GM18502 (cell line): ENCODE measurements around the gene MICAL3.

ENCODE experiments used
- ATAC-seq: cut with Tn5 transposase; IDR thresholded peaks from one replicate; pipeline ENCODE4 v1.9.1; 2021; ENCODE audit warnings: mild to moderate bottlenecking; ENCODE audit not compliant: unreplicated experiment, poor library complexity

The MICAL3 gene

DNA sequence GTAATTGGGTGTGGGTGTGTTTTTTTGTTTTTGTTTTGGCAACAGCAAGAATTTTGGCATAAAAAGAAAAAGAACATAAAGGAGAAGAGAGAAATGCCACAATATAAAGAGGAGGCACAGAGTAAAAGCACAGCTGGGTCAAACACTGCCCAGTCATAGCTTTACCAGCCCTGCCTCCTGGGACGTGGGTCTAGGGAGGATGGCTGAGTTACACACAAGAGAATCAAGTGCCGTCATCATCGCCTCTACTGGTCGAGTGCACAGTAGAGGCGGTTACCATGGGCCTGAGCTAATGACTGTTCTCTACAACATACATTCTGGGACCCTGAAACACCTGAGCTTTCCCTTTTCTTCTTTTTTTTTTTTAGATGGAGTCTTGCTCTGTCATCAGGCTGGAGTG, 162.5 kb downstream of the MICAL3 start:
- ATAC-seq: no peak

DNA sequence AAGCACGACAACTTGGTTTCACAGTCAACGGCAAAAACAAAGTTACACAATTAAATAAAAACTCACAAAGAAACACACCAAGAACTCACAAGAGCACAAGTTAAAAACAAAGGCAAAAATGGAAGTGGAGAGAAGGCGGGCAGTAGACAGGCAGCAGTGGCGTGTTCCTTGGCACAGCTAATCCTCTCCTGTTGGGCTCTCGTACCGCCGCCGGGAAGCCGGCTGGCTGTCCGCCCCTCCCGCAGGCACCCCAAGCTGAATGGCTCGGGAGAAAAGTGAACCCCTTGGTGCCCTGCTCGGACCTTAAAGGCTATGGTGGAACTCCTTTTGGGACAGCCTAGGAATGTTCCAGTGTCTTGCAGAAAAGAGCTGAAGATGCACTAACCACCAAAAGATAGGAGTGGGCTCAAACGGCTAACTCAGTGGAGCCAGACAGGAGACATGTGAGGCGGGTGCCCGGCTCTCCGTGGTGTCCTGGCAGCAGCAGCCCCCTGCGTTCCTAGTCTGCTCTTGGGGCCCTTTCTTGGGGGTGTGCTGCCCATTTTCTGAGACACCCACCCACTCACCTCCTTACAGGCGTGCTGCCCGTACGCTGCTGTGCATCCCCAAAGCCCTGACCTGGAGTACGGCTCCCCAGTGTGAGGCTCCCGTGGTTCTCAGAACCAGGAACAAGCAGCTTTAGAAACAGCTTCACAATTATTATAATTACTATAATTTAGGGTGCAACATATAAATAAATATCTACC, 164.0 kb downstream of the MICAL3 start:
- ATAC-seq: no peak

DNA sequence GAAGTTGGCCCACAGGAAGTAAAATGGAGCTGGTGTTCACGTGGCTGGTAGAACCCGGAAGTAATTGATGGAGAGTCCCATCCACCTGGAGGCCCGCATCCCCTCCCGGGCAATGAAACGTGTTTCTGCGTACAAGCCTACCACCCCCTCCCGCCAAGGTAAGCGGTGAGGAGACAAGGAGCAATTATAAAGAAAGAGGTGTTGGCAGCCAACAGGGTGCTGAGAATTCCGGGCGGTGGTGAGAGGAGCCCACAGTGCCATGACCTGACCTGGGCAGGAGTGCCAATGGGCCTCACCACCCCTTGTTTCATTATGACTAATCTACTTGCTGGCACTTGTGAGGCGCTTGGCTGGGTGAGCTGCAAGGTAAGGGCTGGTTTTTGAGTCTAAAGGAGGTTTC, 166.3 kb downstream of the MICAL3 start:
- ATAC-seq: no peak

DNA sequence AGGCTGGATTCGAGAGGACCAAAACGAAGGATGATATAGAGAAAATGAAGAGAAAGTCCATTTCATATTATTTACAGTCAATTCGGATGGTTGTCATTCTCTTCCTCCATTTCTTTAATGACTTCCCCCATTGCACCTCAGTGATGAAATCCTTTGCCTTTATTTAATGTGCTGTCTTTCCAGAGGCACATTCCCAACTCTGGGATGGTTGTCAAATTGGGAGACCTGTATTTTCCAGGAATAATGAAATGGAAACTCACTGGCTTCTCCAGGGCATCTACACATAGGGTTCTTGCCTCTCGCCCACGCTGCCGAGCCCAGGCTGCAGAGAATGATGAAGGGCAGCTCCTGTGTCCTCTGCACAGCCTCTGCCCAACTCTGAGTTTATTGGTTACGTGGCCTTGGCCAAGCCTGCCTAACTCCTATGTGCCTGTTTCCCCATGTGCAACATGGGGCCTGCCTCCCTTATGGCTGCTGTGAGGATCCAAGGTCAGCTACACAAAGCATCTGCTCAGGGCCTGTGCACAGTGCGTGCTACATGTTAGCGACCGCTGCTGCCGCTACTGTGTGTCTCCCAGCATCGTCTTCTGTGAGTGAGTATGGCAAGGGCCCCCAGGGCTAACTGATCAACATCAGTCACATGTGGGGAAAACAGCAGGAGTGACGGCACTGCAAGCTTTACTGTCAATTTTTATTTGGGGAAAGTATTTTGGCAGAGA, 168.6 kb downstream of the MICAL3 start:
- no peak for ATAC-seq

DNA sequence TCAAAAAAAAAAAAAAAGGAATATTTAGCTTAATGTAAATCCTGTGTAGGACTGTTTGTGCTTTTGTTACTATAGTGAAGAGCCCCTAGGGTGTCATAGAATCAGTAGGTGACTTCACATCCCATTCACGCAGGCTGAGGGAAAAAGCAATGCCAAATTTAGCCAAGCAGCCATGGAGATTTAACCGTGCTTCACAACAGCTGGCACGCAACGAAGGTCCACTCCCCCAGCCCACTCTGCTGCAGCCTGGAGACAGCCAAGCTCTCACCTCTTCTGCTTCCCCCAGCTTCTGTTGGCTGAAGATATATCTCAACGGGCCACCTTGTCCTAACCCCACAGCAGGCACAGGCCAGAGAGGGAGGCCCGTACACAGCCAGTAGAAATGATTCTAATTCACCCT, 171.3 kb downstream of the MICAL3 start:
- no peak for ATAC-seq

DNA sequence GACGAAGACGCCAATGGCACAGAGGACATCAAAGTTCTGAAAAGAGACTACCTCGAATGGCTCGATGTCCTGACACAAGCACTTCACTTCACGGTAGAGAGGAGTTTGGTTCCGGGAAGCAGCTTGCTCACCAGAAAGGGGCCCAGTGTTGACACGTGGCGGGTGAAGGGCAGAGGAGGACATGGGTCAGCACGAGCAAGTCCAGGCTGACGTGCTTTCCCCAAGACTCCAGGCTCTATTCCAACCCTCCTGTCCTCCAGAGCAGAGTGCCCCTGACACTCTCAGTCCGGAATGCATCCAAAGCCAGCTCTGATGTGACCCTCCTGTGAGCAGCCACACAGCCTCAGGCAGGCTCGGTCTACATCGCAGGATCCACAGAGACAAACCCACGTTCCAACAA, 172.6 kb downstream of the MICAL3 start:
- no peak for ATAC-seq

DNA sequence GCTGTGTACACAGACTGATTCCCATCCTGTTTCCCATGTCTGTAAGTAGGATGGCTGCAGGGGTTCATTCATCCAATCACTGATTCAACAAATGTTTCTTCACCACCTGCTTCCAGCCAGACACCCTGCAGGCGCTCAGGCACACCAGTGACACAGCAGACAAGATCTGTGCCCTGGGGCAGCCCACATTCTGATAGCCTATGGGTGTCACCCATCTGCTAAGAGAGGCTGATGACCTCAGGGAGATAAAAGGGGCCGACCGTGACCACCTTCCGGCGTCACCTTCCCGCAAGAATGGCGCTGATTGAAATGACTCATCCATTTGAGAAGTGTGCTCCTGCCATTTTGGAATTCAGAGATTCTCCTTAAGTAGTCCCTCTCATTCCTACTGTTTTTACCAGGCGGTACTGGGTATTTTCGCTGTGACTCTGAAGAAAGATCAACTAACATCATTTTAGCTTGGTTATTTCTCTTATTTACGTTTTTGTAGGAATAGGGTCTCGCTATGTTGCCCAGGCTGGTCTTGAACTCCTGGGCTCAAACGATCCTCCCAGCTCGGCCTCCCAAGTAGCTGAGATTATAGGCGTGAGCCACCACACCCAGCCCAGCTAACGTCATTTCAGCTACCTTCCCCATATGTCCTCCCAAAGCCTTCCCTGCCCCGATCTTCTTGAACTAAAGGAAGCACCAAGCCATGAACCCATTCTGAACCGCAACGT, 176.8 kb downstream of the MICAL3 start:
- ATAC-seq: no peak

DNA sequence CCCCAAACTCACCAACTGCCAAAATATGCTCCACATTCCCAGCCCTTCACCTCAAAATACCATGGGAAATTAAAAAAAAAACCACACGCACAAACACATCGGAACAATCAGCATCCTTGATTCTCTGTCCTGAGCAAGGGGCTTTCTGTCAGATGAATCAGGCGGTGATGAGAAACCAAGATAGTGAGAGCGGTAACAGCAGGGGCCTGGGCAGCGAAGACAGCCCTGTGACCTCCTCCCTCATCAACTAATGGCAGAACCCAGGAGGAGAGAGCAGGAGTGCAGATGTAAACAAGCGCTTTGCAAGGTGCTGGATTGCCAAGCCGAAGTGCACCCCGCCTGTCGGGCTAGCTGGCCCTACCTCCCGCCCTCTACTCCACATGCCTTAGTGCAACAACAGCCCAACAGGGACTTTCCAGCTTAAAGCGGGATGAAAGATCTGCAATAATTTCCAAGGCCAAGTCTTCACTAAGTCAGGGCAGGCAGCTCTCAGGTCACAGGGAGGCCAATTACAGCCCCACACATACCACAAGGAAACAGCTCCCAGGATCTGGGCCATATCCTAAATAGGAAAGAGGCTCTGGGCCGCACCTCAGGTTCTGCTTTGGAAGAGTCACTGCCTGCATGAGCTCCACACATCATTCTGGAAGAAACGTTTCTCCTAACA, 177.9 kb downstream of the MICAL3 start:
- ATAC-seq: no peak

DNA sequence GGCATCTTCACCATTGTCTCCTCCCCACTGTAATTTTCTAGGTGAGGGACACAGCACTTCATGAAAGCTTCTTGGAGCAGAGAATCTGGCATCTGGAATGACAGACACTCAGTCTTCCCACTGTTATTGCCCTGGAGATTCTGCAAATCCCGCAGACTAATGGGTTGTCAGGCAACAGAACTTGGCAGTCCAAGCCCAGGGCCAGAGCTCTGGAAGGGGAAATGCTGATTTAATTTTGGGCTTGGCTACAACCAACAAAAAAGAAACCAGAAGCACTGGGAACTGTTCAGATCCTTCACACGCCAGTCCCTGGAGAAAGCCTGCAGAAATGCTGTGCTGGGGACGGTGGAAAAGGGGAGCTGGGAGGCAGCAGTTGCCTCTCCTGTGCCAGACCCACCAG, 178.6 kb downstream of the MICAL3 start:
- ATAC-seq: no peak

DNA sequence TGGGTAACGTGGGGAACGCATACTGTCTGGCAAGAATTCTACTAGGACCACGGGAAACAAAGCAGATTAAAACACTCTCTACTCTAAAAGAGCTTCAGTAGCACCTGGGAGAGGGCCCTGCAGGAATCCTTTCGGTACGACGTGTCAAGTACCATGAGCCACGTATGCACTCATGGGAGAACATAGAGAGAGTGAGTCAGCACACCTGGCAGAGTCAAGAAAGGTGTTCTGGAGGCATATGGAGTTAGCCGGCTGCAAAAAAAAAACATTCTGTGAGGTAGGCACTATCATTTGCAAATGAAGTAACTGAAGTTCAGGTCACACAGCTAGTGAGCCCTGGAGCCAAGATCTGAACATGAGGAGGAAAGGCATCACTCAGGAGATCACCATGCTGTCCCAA, 179.0 kb downstream of the MICAL3 start:
- no peak for ATAC-seq

DNA sequence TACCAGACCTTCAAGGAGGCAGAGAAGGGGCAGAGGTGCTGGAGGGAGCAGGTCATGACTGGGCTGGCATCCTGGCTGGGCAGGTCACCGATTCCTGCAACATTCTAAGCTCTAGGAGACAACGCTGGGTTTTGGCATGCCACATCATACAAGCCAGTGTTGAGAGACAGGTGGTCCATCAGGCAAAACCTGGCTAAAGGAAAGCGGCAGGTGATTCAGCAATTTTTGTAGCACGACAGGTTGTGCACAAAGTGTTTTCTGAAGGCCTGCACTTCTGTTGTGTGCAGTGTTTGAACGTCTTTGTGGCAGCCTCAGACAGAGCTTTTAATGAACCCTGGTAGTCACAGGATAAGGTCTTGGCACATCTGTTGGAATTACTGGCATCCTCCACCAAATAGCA, 180.2 kb downstream of the MICAL3 start:
- ATAC-seq: no peak

DNA sequence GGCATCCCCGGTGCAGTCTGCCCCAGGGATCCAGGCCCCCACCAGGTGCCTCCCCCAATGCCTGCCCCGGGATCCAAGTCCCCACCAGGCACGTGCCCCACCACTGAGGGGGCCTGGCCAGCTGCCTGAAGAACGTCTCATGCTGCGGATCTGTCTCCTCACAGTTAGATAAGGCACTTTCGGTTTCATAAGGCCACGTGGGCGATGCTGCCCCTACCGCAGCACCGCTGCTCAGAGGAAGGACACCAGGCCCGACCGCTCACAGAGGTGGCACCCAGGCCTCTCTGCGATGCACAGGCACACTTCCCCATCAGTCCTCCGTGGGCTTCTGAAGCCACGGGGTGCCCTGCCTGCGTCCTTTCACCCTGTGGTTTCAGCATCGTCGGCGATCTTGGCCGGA, 182.0 kb downstream of the MICAL3 start:
- no peak for ATAC-seq

DNA sequence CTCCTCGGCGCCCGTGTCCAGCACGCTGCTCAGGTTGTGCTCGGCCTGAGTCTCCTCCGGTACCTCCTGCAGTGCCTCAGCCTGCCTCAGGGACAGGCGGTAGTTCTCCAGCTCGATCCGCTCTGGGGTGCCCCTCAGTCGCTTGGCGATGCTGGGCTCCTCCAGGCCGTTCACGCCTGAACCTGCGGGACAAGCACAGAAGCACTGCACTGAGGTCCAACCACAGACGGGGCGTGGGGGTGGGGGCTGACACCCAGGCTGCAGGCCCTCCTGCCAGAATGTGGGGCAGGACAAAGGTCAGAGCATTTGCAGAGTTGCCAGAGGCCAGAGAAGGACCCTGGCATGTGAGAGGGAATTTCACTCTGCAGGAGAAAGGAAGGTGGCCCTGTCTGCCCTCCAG, 182.5 kb downstream of the MICAL3 start:
- ATAC-seq: no peak

DNA sequence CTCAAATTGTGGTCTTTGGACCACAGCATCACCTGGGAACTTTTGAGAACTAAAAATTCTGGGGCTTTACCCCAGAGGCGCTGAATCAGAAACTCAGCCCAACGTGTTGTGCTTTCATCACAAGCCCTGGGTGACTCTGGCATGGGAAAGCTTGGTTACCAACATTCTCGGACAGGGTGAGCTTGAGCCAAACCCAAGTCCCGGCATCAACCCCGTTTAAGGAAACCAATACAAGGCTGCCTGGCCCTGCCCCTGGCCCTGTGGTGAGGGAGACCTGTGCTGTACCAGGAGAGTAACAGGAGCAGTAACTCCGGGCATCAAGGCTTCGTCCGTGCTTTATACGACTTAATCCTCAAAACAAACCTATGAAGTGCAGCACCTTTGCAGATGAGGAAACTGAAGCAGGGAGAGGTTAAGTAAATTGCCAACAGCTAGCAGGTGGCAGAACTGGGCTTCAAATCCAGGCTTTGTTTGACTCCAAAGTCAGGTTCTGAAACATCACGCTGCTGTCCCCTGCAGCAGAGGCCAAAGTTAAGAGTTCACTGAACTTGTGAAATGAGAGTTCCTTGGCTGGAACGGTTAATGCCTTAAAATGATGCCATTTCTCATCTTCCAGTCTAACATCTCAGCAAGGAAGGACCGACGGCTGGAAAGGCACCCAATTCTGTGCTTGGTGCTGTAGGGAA, 186.0 kb downstream of the MICAL3 start:
- ATAC-seq: no peak

DNA sequence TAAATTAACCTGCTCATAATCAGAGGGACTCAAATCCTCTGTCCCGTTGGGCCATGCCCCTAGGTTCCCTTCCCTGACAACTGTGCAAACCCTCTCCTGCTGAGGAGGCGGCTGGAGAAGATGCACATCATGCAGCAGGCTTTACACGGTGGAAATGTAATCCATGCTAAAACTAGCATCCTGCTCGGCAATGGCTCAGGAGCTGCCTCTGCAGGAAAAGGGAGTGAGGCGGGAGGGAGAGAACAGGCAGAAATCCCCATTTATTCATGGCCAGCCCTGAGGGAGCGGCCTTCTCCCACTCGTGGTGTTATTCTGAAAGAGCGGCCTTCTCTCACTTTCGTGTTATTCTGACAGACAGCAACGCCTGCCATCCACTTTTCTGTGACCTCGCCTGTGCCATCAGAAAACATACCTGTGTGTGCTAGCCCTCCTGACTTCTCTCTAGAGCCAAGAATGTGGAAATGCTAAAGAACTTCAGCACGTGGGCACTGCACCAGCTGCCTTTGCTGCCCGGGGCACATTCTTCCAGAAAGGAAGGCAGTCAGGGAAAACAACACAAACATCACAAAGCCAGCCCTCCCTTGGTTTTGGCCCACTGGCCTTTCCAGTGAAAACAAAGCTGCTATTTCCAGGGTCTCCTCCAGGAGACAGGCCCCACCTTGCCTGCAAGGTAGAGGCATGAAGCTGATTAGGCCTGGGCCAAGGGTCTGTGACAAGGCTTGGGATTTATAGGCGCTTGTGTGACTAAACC, 187.2 kb downstream of the MICAL3 start:
- no peak for ATAC-seq

DNA sequence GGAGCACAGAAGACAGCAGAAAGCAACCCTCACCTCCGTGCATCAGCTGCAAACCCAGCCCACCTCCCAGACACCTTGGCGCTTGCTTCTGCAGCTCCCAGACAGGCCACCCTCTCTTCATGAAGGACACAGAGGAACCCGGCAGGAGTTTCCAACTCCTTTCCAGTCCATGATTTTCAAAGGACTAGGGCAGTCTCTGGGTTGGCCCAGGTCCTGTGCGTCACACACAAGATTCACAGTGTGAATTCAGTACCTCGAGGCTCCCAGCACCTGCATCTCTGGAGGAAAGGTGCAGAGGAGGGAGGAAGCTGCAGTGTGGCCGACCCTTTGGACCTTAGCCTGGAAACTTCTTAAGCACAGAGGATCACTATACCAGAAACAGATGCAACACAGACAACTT, 189.1 kb downstream of the MICAL3 start:
- no peak for ATAC-seq

DNA sequence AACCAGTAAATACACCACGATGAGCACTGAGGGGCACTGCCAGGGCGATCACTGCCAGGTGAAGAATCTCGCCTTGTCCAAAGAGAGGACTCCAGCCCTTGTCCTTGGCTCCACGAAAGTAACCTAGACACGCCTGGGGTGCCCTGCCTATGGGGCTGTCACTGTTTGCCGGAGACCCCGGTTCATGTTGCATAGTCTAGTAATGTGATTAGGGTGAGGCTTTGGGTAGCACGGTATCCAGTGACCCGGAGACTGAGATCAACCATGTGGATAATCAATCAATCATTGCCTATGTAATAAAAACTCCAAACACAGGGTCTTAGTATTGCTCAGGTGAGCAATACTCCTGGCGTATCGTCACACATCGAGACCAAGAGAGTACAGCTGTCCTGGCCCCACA, 190.9 kb downstream of the MICAL3 start:
- no peak for ATAC-seq

DNA sequence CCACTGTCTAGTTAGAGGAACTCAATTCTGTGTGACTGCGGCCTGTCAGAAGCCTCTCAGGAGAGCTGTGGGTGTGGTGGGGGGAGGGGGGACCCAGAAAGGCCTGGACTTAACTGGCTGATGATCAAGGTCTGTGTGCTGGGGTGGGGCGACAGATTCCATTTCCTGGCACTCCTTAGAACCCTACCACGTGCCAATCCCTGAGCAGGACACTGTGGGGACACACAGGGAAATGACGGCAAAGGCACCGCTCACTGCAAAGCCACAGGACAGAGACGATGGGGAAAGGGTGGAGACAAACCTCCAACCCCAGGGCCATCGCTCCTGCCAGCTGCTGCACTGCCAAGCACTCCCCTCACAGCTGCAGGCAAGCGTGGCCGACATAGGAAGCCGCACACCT, 191.7 kb downstream of the MICAL3 start:
- ATAC-seq: no peak

DNA sequence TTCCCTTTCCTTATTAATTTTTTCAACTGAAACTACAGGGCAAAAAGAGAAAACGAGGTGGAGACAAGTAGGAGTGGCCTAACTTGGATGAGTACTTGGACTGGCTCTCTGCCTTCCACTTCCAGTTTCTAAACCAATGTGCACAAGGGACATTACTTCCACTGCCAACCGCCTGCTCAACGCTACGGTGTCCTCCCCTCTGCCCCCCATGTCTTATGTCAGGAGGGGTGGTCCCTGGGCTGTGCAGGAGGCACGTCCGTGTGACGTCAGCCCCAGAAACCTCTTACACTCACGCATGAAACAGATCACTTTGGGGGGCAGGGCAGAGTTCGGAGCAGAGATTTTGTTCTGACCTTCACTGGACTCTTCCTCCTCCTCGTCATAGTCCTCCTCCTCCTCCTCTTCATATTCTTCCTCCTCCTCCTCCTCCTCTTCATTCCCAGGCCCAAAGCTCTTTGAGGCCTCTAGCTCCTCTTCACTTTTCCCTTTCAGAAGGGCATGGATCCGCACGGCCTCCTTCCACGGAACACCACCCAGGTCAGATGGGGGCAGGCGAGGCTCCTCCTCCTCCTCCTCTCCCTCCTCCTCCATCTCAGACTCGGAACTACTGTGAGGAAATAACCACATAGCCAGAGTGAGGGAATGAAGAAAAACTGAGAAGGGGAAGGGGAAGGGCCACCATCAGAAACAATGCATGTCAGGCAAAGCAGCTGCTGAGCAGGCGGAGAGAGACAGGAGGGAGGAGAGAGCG, 192.7 kb downstream of the MICAL3 start:
- no peak for ATAC-seq
